Mammary epithelial cell (primary cell): ENCODE results near the gene HEBP1.

Source experiments
- CTCF ChIP-seq, 2 donors: IDR thresholded peaks in 1 of 2; conservative IDR thresholded peaks in 1 of 2; 2 replicates each; pipeline ENCODE4 v1.5.1; 2011 to 2012; ENCODE audit warnings: inconsistent platforms in 2 of 2, low read length in 2 of 2, mild to moderate bottlenecking in 2 of 2, control low read depth in 1 of 2, low read depth in 1 of 2; ENCODE audit not compliant: insufficient read depth in 1 of 2; ENCODE audit errors: extremely low read depth in 1 of 2
- EZH2 ChIP-seq: IDR thresholded peaks from 2 replicates; pipeline ENCODE4 v1.6.1; 2012; ENCODE audit warnings: low read length, inconsistent platforms, borderline replicate concordance

GRCh38 chr12:12945591-12945990 lies 54.5 kb downstream of the HEBP1 start:
- no peak for TF ChIP-seq CTCF (conservative IDR thresholded peaks at IDR 0.05 in 1 of 2, IDR thresholded peaks at IDR 0.05 in 1 of 2; ENCODE audit: extremely low read depth in 1 of 2, insufficient read depth in 1 of 2, low read depth in 1 of 2, low read length in 2 of 2)
- no peak for TF ChIP-seq EZH2
